HK-2 (cell line): ENCODE measurements around the gene AHNAK2.

Source experiments
- DNase-seq: peaks from one replicate; pipeline ENCODE4 v3.0.0-alpha.2; 2018; ENCODE audit not compliant: unreplicated experiment

Gene AHNAK2

GRCh38 chr14:104939666-104940410 lies 38.3 kb downstream of the AHNAK2 start:
- DNase-seq = no peak

GRCh38 chr14:104938960-104939359 lies 39.2 kb downstream of the AHNAK2 start:
- no peak for DNase-seq

GRCh38 chr14:104938436-104938835 lies 39.7 kb downstream of the AHNAK2 start:
- DNase-seq = no peak

- DNase-seq = no peak
Observed at GRCh38 chr14:104937694-104938365, 40.3 kb downstream of the AHNAK2 start.

GRCh38 chr14:104937161-104937560 lies 41.0 kb downstream of the AHNAK2 start:
- DNase-seq = no peak

- DNase-seq = no peak
Observed at GRCh38 chr14:104936361-104937155, 41.6 kb downstream of the AHNAK2 start.

- DNase-seq = no peak
Observed at GRCh38 chr14:104935955-104936354, 42.2 kb downstream of the AHNAK2 start.

GRCh38 chr14:104935026-104935650 lies 43.0 kb downstream of the AHNAK2 start:
- DNase-seq = no peak

GRCh38 chr14:104933746-104934733 lies 44.1 kb downstream of the AHNAK2 start:
- DNase-seq = no peak

- peak; percentile 90 for DNase-seq
Observed at GRCh38 chr14:104932676-104933631, 45.2 kb downstream of the AHNAK2 start.

- DNase-seq = no peak
Observed at GRCh38 chr14:104931771-104932675, 46.2 kb downstream of the AHNAK2 start.

GRCh38 chr14:104931304-104931770 lies 46.8 kb downstream of the AHNAK2 start:
- no peak for DNase-seq

GRCh38 chr14:104930526-104931303 lies 47.5 kb downstream of the AHNAK2 start:
- DNase-seq = no peak

GRCh38 chr14:104929268-104930230 lies 48.6 kb downstream of the AHNAK2 start:
- no peak for DNase-seq

- no peak for DNase-seq
Observed at GRCh38 chr14:104928391-104929133, 49.6 kb downstream of the AHNAK2 start.

- DNase-seq = no peak
Observed at GRCh38 chr14:104927901-104928300, 50.3 kb downstream of the AHNAK2 start.
